Raji (cell line): ENCODE measurements around the gene CCDC158.

Source experiments
- POLR2A ChIP-seq: IDR thresholded peaks from 2 replicates; pipeline ENCODE4 v1.6.1; 2011; ENCODE audit warnings: low read depth, low read length, control low read depth; ENCODE audit not compliant: insufficient read depth

Gene CCDC158

GRCh38 chr4:76420762-76421581 is at the start of gene CCDC158:
CCDC158 (minus strand) TSS chr4:76421141; CDS start chr4:76403207, 17,934 bp downstream.
- TF ChIP-seq POLR2A, result no peak

- no peak for TF ChIP-seq POLR2A
Observed at GRCh38 chr4:76470532-76470931, 49.6 kb upstream of the CCDC158 start.

- no peak for TF ChIP-seq POLR2A
Observed at GRCh38 chr4:76470064-76470463, 49.1 kb upstream of the CCDC158 start.

- no peak for TF ChIP-seq POLR2A
Observed at GRCh38 chr4:76463568-76463967, 42.6 kb upstream of the CCDC158 start.

- no peak for TF ChIP-seq POLR2A
Observed at GRCh38 chr4:76459291-76459723, 38.4 kb upstream of the CCDC158 start.

GRCh38 chr4:76458825-76459224 is 37.9 kb upstream of the CCDC158 start:
- TF ChIP-seq POLR2A, result no peak

GRCh38 chr4:76458297-76458696 is 37.4 kb upstream of the CCDC158 start:
- TF ChIP-seq POLR2A, result no peak

GRCh38 chr4:76457885-76458284 is 36.9 kb upstream of the CCDC158 start:
- TF ChIP-seq POLR2A, result no peak

- TF ChIP-seq POLR2A, result no peak
Observed at GRCh38 chr4:76453232-76453631, 32.3 kb upstream of the CCDC158 start.

GRCh38 chr4:76449833-76450232 is 28.9 kb upstream of the CCDC158 start:
- TF ChIP-seq POLR2A, result no peak

- no peak for TF ChIP-seq POLR2A
Observed at GRCh38 chr4:76449362-76449767, 28.4 kb upstream of the CCDC158 start.

GRCh38 chr4:76448211-76448610 is 27.3 kb upstream of the CCDC158 start:
- no peak for TF ChIP-seq POLR2A

- no peak for TF ChIP-seq POLR2A
Observed at GRCh38 chr4:76447393-76447851, 26.5 kb upstream of the CCDC158 start.

GRCh38 chr4:76445911-76446310 is 25.0 kb upstream of the CCDC158 start:
- no peak for TF ChIP-seq POLR2A

GRCh38 chr4:76443376-76443775 is 22.4 kb upstream of the CCDC158 start:
- TF ChIP-seq POLR2A, result no peak

- no peak for TF ChIP-seq POLR2A
Observed at GRCh38 chr4:76442807-76443206, 21.9 kb upstream of the CCDC158 start.

- TF ChIP-seq POLR2A, result no peak
Observed at GRCh38 chr4:76441881-76442280, 20.9 kb upstream of the CCDC158 start.
